H1 (cell line): ENCODE results near the gene KRT17. TPM values are rescaled to one million over a fixed set of nuclear protein-coding genes. Genes with fewer than 3 reads are reported as not detected.

Experiments
- CTCF ChIA-PET: fragments of 300-600 bp; sonication (Branson Sonifier 250); formaldehyde crosslinking; loops from one replicate; lab custom pipeline; 2021; ENCODE audit not compliant: partially characterized antibody; lab: Charles Lee
- POLR2A ChIA-PET: fragments of 300-600 bp; sonication (Branson Sonifier 250); formaldehyde crosslinking; loops from one replicate; lab custom pipeline; 2021; ENCODE audit warnings: inconsistent platforms; ENCODE audit not compliant: partially characterized antibody; lab: Charles Lee
- DNase-seq, 2 experiments: peaks; one replicate each; pipeline versions ENCODE4 v3.0.0 to v3.0.0-alpha.2; 2010 to 2022; ENCODE audit warnings: low spot score in 2 of 2, low read depth in 1 of 2, mixed read lengths in 1 of 2
- FAIRE-seq: peaks from 2 replicates; lab custom pipeline; 2011; peaks lifted over from hg19 to GRCh38; lab: Jason Lieb, UNC
- H2AFZ ChIP-seq: 2 replicates; pipeline ENCODE4 v1.8.1; 2012; ENCODE audit warnings: low read length, inconsistent platforms
- H2AK5ac ChIP-seq: 2 replicates; pipeline ENCODE4 v1.6.1; 2013; ENCODE audit warnings: low read depth, low read length
- H2BK120ac ChIP-seq: replicated peaks from 2 replicates; pipeline ENCODE3; 2013; ENCODE audit warnings: low read depth, low read length, inconsistent platforms
- H2BK12ac ChIP-seq: 2 replicates; pipeline ENCODE4 v1.6.1; 2013; ENCODE audit warnings: low read depth, low read length
- H2BK15ac ChIP-seq: 2 replicates; pipeline ENCODE4 v1.6.1; 2013; ENCODE audit warnings: low read length
- H2BK20ac ChIP-seq: 2 replicates; pipeline ENCODE4 v1.6.1; 2013; ENCODE audit warnings: low read length
- H2BK5ac ChIP-seq: 2 replicates; pipeline ENCODE4 v1.6.1; 2013; ENCODE audit warnings: low read depth, low read length
- H3K14ac ChIP-seq: 2 replicates; pipeline ENCODE4 v1.6.1; 2013; ENCODE audit warnings: inconsistent platforms; ENCODE audit not compliant: insufficient read length
- H3K18ac ChIP-seq: 2 replicates; pipeline ENCODE4 v1.6.1; 2013; ENCODE audit warnings: low read length; ENCODE audit errors: extremely low read depth
- H3K23ac ChIP-seq: 2 replicates; pipeline ENCODE4 v1.6.1; 2013; ENCODE audit warnings: inconsistent platforms; ENCODE audit not compliant: insufficient read length
- H3K23me2 ChIP-seq: 2 replicates; pipeline ENCODE4 v1.6.1; 2013; ENCODE audit warnings: low read depth, low read length
- H3K27ac ChIP-seq: 2 replicates; pipeline ENCODE4 v1.6.1; 2011; ENCODE audit warnings: low read depth, low read length, inconsistent platforms
- H3K27me3 ChIP-seq, 4 experiments: replicated peaks in 1 of 4; 1 replicate in 1 of 4; 2 replicates in 3 of 4; pipeline versions ENCODE4 v1.6.1 to v1.8.1; 2011 to 2013; ENCODE audit warnings: low read length in 3 of 4, mild to moderate bottlenecking in 3 of 4, inconsistent platforms in 2 of 4, mixed read lengths in 2 of 4, moderate library complexity in 1 of 4; ENCODE audit not compliant: control insufficient read depth in 3 of 4, insufficient read depth in 3 of 4; ENCODE audit errors: extremely low read depth in 1 of 4
- H3K36me3 ChIP-seq, 4 experiments: 2 replicates each; pipeline versions ENCODE4 v1.6.1 to v1.8.1; 2011 to 2013; ENCODE audit warnings: mild to moderate bottlenecking in 4 of 4, low read length in 3 of 4, moderate library complexity in 2 of 4, control low read depth in 1 of 4, inconsistent platforms in 1 of 4; ENCODE audit not compliant: insufficient read depth in 4 of 4, control insufficient read depth in 2 of 4
- H3K4ac ChIP-seq: replicated peaks from 2 replicates; pipeline ENCODE3; 2013; ENCODE audit warnings: low read length, low read depth, mixed read lengths, inconsistent platforms; ENCODE audit not compliant: insufficient read length
- H3K4me1 ChIP-seq, 4 experiments: replicated peaks in 1 of 4; 1 replicate in 1 of 4; 2 replicates in 3 of 4; pipeline versions ENCODE4 v1.6.1 to v1.8.1; 2011 to 2013; ENCODE audit warnings: low read length in 3 of 4, inconsistent platforms in 2 of 4, mixed read lengths in 1 of 4; ENCODE audit not compliant: insufficient read depth in 4 of 4, control insufficient read depth in 3 of 4
- H3K4me2 ChIP-seq, 2 experiments: 2 replicates each; pipeline versions ENCODE4 v1.6.1 to v1.8.1; 2011 to 2013; ENCODE audit warnings: low read depth in 2 of 2, low read length in 2 of 2, control low read depth in 1 of 2, inconsistent platforms in 1 of 2, mild to moderate bottlenecking in 1 of 2; ENCODE audit not compliant: insufficient read depth in 1 of 2
- H3K4me3 ChIP-seq, 4 experiments: fragments of 200-600, 300-600 bp in 1 of 4; sonication (generic), shearing (Covaris generic), sonication (Bioruptor Twin) in 1 of 4; 2 replicates each; pipeline versions ENCODE4 v1.5.1 to v1.8.1; 2011 to 2016; ENCODE audit warnings: low read length in 4 of 4, low read depth in 3 of 4, control low read depth in 2 of 4, inconsistent platforms in 2 of 4, mild to moderate bottlenecking in 2 of 4, mixed read lengths in 1 of 4, moderate library complexity in 1 of 4; ENCODE audit not compliant: insufficient read depth in 2 of 4; ENCODE audit errors: extremely low read depth in 1 of 4
- H3K56ac ChIP-seq: replicated peaks from 2 replicates; pipeline ENCODE3; 2013; ENCODE audit warnings: low read depth, mild to moderate bottlenecking, mixed read lengths, low read length, inconsistent platforms; ENCODE audit not compliant: insufficient read length
- H3K79me1 ChIP-seq: 2 replicates; pipeline ENCODE4 v1.6.1; 2013; ENCODE audit warnings: low read depth, low read length, control low read depth
- H3K79me2 ChIP-seq, 2 experiments: 2 replicates each; pipeline versions ENCODE4 v1.6.1 to v1.8.1; 2012 to 2013; ENCODE audit warnings: low read length in 2 of 2, mild to moderate bottlenecking in 2 of 2, inconsistent platforms in 1 of 2; ENCODE audit not compliant: insufficient read depth in 2 of 2, control insufficient read depth in 1 of 2
- H3K9ac ChIP-seq, 4 experiments: replicated peaks in 1 of 4; 1 replicate in 1 of 4; 2 replicates in 3 of 4; pipeline versions ENCODE4 v1.6.1 to v1.8.1; 2011 to 2013; ENCODE audit warnings: low read depth in 3 of 4, low read length in 3 of 4, control low read depth in 2 of 4, mild to moderate bottlenecking in 2 of 4, moderate library complexity in 2 of 4, inconsistent platforms in 1 of 4; ENCODE audit errors: extremely low read depth in 1 of 4
- H3K9me3 ChIP-seq, 2 experiments: 2 replicates each; pipeline versions ENCODE4 v1.6.1 to v1.8.1; 2012 to 2013; ENCODE audit warnings: mild to moderate bottlenecking in 2 of 2, moderate library complexity in 2 of 2, control low read depth in 1 of 2, inconsistent platforms in 1 of 2, low read depth in 1 of 2, low read length in 1 of 2, mixed read lengths in 1 of 2; ENCODE audit not compliant: insufficient read depth in 2 of 2
- H4K20me1 ChIP-seq, 2 experiments: replicated peaks in 1 of 2; 2 replicates each; pipeline versions ENCODE3 to v1.8.1; 2011 to 2013; ENCODE audit warnings: inconsistent platforms in 2 of 2, low read length in 2 of 2, mild to moderate bottlenecking in 1 of 2; ENCODE audit not compliant: insufficient read depth in 2 of 2, control insufficient read depth in 1 of 2
- H4K5ac ChIP-seq: 2 replicates; pipeline ENCODE4 v1.6.1; 2013; ENCODE audit warnings: low read length, low read depth, mixed read lengths, inconsistent platforms; ENCODE audit not compliant: insufficient read length
- H4K8ac ChIP-seq: 2 replicates; pipeline ENCODE4 v1.8.0; 2013; ENCODE audit warnings: mild to moderate bottlenecking, moderate library complexity, low read length, inconsistent platforms; ENCODE audit not compliant: insufficient read depth; ENCODE audit errors: extremely low read depth
- H4K91ac ChIP-seq: replicated peaks from 2 replicates; pipeline ENCODE3; 2013; ENCODE audit warnings: low read length, mixed read lengths, inconsistent platforms; ENCODE audit not compliant: insufficient read length
- E2F6 ChIP-seq: IDR thresholded peaks from 2 replicates; pipeline ENCODE4 v1.6.1; 2012; ENCODE audit warnings: inconsistent platforms
- MAX ChIP-seq: IDR thresholded peaks from 2 replicates; pipeline ENCODE4 v1.6.1; 2012; ENCODE audit warnings: inconsistent platforms
- NANOG ChIP-seq: IDR thresholded peaks from 2 replicates; pipeline ENCODE4 v1.6.1; 2011; ENCODE audit warnings: low read length, low read depth, mild to moderate bottlenecking, inconsistent platforms; ENCODE audit not compliant: insufficient read depth, poor library complexity, severe bottlenecking
- RFX5 ChIP-seq: IDR thresholded peaks from 2 replicates; pipeline ENCODE4 v1.6.1; 2011; ENCODE audit warnings: low read depth, low read length, improper control_type of control experiment, borderline replicate concordance
- RNF2 ChIP-seq: fragments of 200-900, 300-1000 bp; sonication (generic); IDR thresholded peaks from 2 replicates; pipeline ENCODE4 v1.7.1; 2016; ENCODE audit warnings: borderline replicate concordance, low read depth, mild to moderate bottlenecking, antibody characterized with exemption, low read length; ENCODE audit not compliant: poor library complexity, severe bottlenecking; ENCODE audit errors: missing control alignments
- WGBS, 2 experiments: shearing (Covaris generic) in 1 of 2; methylation state at CpG; one replicate each; pipeline versions ENCODE4 v1.1.6 to v1.1.7; 2013 to 2015; ENCODE audit warnings: low lambda C conversion rate in 2 of 2, mixed read lengths in 2 of 2, inconsistent platforms in 1 of 2, low coverage in 1 of 2, missing lambda C conversion rate in 1 of 2; ENCODE audit not compliant: insufficient replicate concordance in 2 of 2, insufficient coverage in 1 of 2, insufficient read length in 1 of 2; ENCODE audit errors: extremely low coverage in 1 of 2, missing lambda C conversion rate in 1 of 2; 5-methylcytosine and 5-hydroxymethylcytosine counted together
- polyA plus RNA-seq, 7 experiments: library from polyadenylated mRNA; depleted of rRNA in 3 of 7; stranded (reverse) in 5 of 7; unstranded in 2 of 7; fragments of >200 nt in 5 of 7; fragments of 200-250 nt in 2 of 7; gene quantifications; 1 replicate in 5 of 7; 2 replicates in 1 of 7; 4 replicates in 1 of 7; pipeline versions ENCODE4 v1.2.1 to v1.2.3, GENCODE V29; 2011 to 2013; ENCODE audit warnings: missing spikeins in 2 of 7, mixed read lengths in 2 of 7
- total RNA-seq: library from RNA; stranded (reverse); fragmentation: NEBNext Ultra II Directional; extraction: Animal tissue kit (Norgen Biotek cat#: 25700); gene quantifications from 2 replicates; pipeline ENCODE4 v1.2.1, GENCODE V29; 2021

The KRT17 gene
- total and polyA plus RNA-seq, 2 of the 8 experiments (the other 6 are each of a cell fraction or from before 2014, with no cell fraction given): 0.50 to 0.95 TPM

- H2AFZ ChIP-seq: no peak overlapping the region
- FAIRE-seq: no peak
Measured at GRCh38 chr17:41660221-41660711, 35.9 kb upstream of the KRT17 start.

More at GRCh38 chr17:41660221-41660711, 35.9 kb upstream of the KRT17 start:
- ChIA-PET POLR2A (interaction anchor here (0.8 to 1.5 kb wide), 4 partner anchors 19 to 111 kb away, joined by 3 to 5 read pairs (median 4); no protein-coding TSS in a partner anchor), CTCF (interaction anchor here (0.6 to 12.1 kb wide), 13 partner anchors 11 to 802 kb away, joined by 3 to 338 read pairs (median 3); partner anchors contain the start of genes KRT16 and KRT19)
- Histone ChIP-seq H2BK15ac (0 out of 2 replicates have a peak overlapping the region, but pooled peaks have one; percentile 61), H3K4me3 (no peak overlapping the region), H3K4me1 (peaks cover 0 to 13% (median 6%) of the 10 kb centered on the region in 4 experiments; a peak in 5 of 7 replicates), H3K4ac (no peak overlapping the region), H3K14ac (no peak overlapping the region), H3K27ac (no peak overlapping the region), H4K91ac (no peak overlapping the region), H3K56ac (no peak overlapping the region), H3K36me3 (no peaks in the 10 kb centered on the region), H3K23ac (no peak overlapping the region), H4K8ac (no peak overlapping the region), H3K79me1 (no peaks in the 10 kb centered on the region), H2BK20ac (no peak overlapping the region), H3K4me2 (no peak overlapping the region), H3K27me3 (no peaks in the 10 kb centered on the region; a peak in 3 of 7 replicates), H2BK5ac (no peak overlapping the region), H3K9me3 (no peaks in the 10 kb centered on the region), H4K5ac (no peak overlapping the region), H4K20me1 (no peaks in the 10 kb centered on the region), H2BK12ac (no peak overlapping the region), H3K18ac (no peak overlapping the region), H2AK5ac (no peak overlapping the region), H2BK120ac (no peak overlapping the region), H3K9ac (no peak overlapping the region), H3K23me2 (0 out of 2 replicates have a peak, but pooled peaks cover 3% of the 10 kb centered on the region), H3K79me2 (no peaks in the 10 kb centered on the region)
- no peak for DNase-seq
- peak; percentile 68 for TF ChIP-seq E2F6
- TF ChIP-seq RFX5: no peak
- no peak for TF ChIP-seq NANOG
- TF ChIP-seq MAX: 0 out of 2 replicates have a peak, but pooled peaks have one; percentile 29
- peak; percentile 42 for TF ChIP-seq RNF2
- WGBS, 2 experiments: 88% methylated on average over 8 of the region's 8 CpGs; no CpG with 5 or more reads in 1 of the 2 experiments
